GM23338 (cell line): ENCODE results near the gene HCK. TPM values are rescaled to one million over a fixed set of nuclear protein-coding genes. Genes with fewer than 3 reads are reported as not detected.

Experiments
- ATAC-seq: fragments of 200-7000 bp; cut with Tn5 transposase; 3 replicates; pipeline ENCODE4 v1.9.1; 2020
- DNase-seq: peaks from one replicate; pipeline ENCODE4 v3.0.0-alpha.2; 2015; ENCODE audit warnings: low spot score
- H2AFZ ChIP-seq: fragments of 200-600 bp; sonication (generic); 2 replicates; pipeline ENCODE4 v1.8.0; 2016; ENCODE audit warnings: antibody characterized with exemption, mild to moderate bottlenecking, moderate library complexity
- H3F3A ChIP-seq: fragments of 200-600 bp; sonication (generic); replicated peaks from 2 replicates; pipeline ENCODE4 v1.8.0; 2017; ENCODE audit warnings: antibody characterized with exemption, mixed run types, low read depth
- H3K27ac ChIP-seq: fragments of 200-600 bp; sonication (generic); 2 replicates; pipeline ENCODE4 v1.6.1; 2016; ENCODE audit warnings: low read depth
- H3K27me3 ChIP-seq: fragments of 200-600 bp; sonication (generic); 2 replicates; pipeline ENCODE4 v1.8.0; 2016; ENCODE audit warnings: mild to moderate bottlenecking, mixed run types, moderate library complexity; ENCODE audit not compliant: insufficient read depth
- H3K36me3 ChIP-seq: fragments of 200-600 bp; sonication (generic); 2 replicates; pipeline ENCODE4 v1.8.0; 2016; ENCODE audit warnings: mild to moderate bottlenecking; ENCODE audit not compliant: insufficient read depth
- H3K4me1 ChIP-seq: fragments of 200-600 bp; sonication (generic); 2 replicates; pipeline ENCODE4 v1.8.0; 2016; ENCODE audit warnings: mild to moderate bottlenecking, moderate library complexity; ENCODE audit not compliant: insufficient read depth
- H3K4me2 ChIP-seq: fragments of 200-600 bp; sonication (generic); 2 replicates; pipeline ENCODE4 v1.7.1; 2017; ENCODE audit warnings: mixed run types
- H3K4me3 ChIP-seq: fragments of 200-600 bp; sonication (generic); 2 replicates; pipeline ENCODE4 v1.6.1; 2016; ENCODE audit warnings: mixed run types
- H3K79me2 ChIP-seq: fragments of 200-600 bp; sonication (generic); replicated peaks from 2 replicates; pipeline ENCODE4 v1.8.0; 2017; ENCODE audit warnings: mild to moderate bottlenecking; ENCODE audit not compliant: insufficient read depth
- H3K9me2 ChIP-seq: fragments of 200-600 bp; sonication (generic); 2 replicates; pipeline ENCODE4 v1.8.0; 2017; ENCODE audit not compliant: insufficient read depth
- H4K20me1 ChIP-seq: fragments of 200-600 bp; sonication (generic); replicated peaks from 2 replicates; pipeline ENCODE4 v1.8.0; 2017; ENCODE audit warnings: mild to moderate bottlenecking; ENCODE audit not compliant: insufficient read depth
- H3K27ac Mint-ChIP-seq: 2 replicates; pipeline ENCODE4 v1.8.0; 2020; ENCODE audit warnings: inconsistent platforms, mild to moderate bottlenecking, moderate library complexity, mixed read lengths
- H3K27me3 Mint-ChIP-seq: 3 replicates; pipeline ENCODE4 v1.8.0; 2022; ENCODE audit warnings: low read depth, mild to moderate bottlenecking, moderate library complexity, mixed read lengths, inconsistent platforms; ENCODE audit not compliant: insufficient read depth, poor library complexity
- H3K36me3 Mint-ChIP-seq: 3 replicates; pipeline ENCODE4 v1.8.0; 2021; ENCODE audit warnings: low read depth, mild to moderate bottlenecking, inconsistent platforms, moderate library complexity, mixed read lengths
- H3K4me1 Mint-ChIP-seq: 3 replicates; pipeline ENCODE4 v1.8.0; 2020; ENCODE audit warnings: mild to moderate bottlenecking, inconsistent platforms, mixed read lengths
- H3K4me3 Mint-ChIP-seq: 3 replicates; pipeline ENCODE4 v1.8.0; 2021; ENCODE audit warnings: moderate library complexity, mild to moderate bottlenecking, inconsistent platforms, mixed read lengths
- H3K9me3 Mint-ChIP-seq: 3 replicates; pipeline ENCODE4 v1.8.0; 2020; ENCODE audit warnings: moderate library complexity, mild to moderate bottlenecking, inconsistent platforms, mixed read lengths
- CREB1 ChIP-seq: fragments of 250-450 bp; sonication (Bioruptor Pico); IDR thresholded peaks from 2 replicates; pipeline ENCODE4 v1.5.0; 2020; ENCODE audit warnings: low read depth, mild to moderate bottlenecking, moderate library complexity
- ETS1 ChIP-seq: IDR thresholded peaks from 2 replicates; pipeline ENCODE4 v1.6.1; 2016; ENCODE audit warnings: antibody characterized with exemption
- EZH2 ChIP-seq: fragments of 200-600 bp; sonication (generic); IDR thresholded peaks from one replicate; pipeline ENCODE4 v1.8.0; 2017; ENCODE audit warnings: antibody characterized with exemption, mild to moderate bottlenecking, low read depth; ENCODE audit not compliant: unreplicated experiment
- EZH2phosphoT487 ChIP-seq: fragments of 200-600 bp; sonication (generic); IDR thresholded peaks from one replicate; pipeline ENCODE4 v1.8.1; 2018; ENCODE audit warnings: antibody characterized with exemption; ENCODE audit not compliant: unreplicated experiment
- JUNB ChIP-seq: IDR thresholded peaks from one replicate; pipeline ENCODE4 v1.6.1; 2016; ENCODE audit warnings: antibody characterized with exemption; ENCODE audit not compliant: unreplicated experiment
- POLR2AphosphoS5 ChIP-seq: IDR thresholded peaks from 2 replicates; pipeline ENCODE4 v1.6.1; 2016; ENCODE audit warnings: antibody characterized with exemption, low read depth
- REST ChIP-seq: IDR thresholded peaks from one replicate; pipeline ENCODE4 v1.6.1; 2018; ENCODE audit warnings: antibody characterized with exemption; ENCODE audit not compliant: unreplicated experiment
- STAT1 ChIP-seq: IDR thresholded peaks from one replicate; pipeline ENCODE4 v1.6.1; 2016; ENCODE audit warnings: antibody characterized with exemption; ENCODE audit not compliant: unreplicated experiment
- ZNF114 ChIP-seq: fragments of 250-450 bp; sonication (Bioruptor Pico); IDR thresholded peaks from 2 replicates; pipeline ENCODE4 v1.5.0; 2020; ENCODE audit warnings: mild to moderate bottlenecking, moderate library complexity
- ZNF331 ChIP-seq: fragments of 250-450 bp; sonication (Bioruptor Pico); IDR thresholded peaks from 2 replicates; pipeline ENCODE4 v1.5.0; 2020; ENCODE audit warnings: low read depth, mild to moderate bottlenecking, moderate library complexity
- polyA plus RNA-seq: library from polyadenylated mRNA; unstranded; fragments of >200 nt; fragmentation: Nextera tagmentation; extraction: Ambion mirVana; gene quantifications from 2 replicates; pipeline ENCODE4 v1.2.1, GENCODE V29; 2016
- total RNA-seq: library from RNA; depleted of rRNA; stranded (reverse); fragments of >200 nt; shearing (Covaris generic); gene quantifications from 2 replicates; pipeline ENCODE4 v1.2.3, GENCODE V29; 2014
- TF ChIP-seq, protein P1 (sequence below), 2 experiments: fragments of 200-600 bp in 1 of 2; sonication (generic) in 1 of 2; conservative IDR thresholded peaks; 2 replicates each; pipeline versions ENCODE4 v1.5.1 to v1.6.1; 2016 to 2017; ENCODE audit warnings: antibody characterized with exemption in 2 of 2, low read depth in 2 of 2, mild to moderate bottlenecking in 2 of 2, moderate library complexity in 1 of 2

The HCK gene
- total and polyA plus RNA-seq, 2 experiments from 2014 or later: 0.97 TPM; not detected in 1

DNA sequence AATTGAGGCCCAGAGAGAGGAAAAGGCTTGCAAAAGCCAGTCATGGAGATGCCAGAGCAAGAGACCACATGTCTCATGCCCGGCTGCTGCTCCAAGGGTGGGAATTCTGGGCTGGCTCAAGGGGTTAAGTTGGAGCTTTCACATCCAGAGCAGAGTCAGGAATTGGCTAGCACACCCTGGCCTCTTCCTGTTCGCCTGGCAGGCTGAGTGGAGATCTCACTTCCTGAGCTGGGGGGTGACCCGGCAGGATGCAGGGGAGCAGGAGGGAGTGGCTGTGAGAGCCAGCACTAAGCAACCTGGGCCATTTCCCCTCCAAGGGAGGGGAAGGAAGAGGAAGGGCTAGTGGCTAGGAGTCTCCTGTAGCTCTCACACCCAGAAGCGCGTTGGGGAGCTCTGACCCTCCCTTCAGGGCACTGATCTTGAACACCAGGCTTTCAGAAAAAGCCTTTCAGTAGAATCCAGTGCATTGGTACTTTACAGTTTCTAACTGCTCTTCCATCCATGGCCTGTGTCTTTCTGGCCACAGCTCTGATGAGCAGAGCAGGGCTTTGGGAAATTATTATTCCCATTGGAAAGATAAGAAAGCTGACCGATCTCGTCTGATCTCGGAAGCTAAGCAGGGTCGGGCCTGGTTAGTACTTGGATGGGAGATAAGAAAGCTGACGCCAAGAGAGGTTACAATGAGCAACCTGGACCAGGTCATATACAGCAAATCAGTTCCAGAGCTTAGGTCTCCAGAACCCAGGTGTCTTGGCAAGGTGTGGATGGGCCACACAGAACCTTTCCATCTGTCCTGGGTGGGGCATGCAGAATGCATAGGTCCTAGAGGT lies 44.0 kb upstream of the HCK start:
- no peaks in the 10 kb centered on the region; the same call in 1 of the 2 replicates for H4K20me1 ChIP-seq
- H3K9me2 ChIP-seq: peaks cover 4% of the 10 kb centered on the region
- peak overlapping the region; percentile 70 for H2AFZ ChIP-seq
- H3K27ac ChIP-seq: peak overlapping the region; percentile 42; the same call in 1 of the 2 replicates
- peak; percentile 72 for ATAC-seq
- H3K4me2 ChIP-seq: peak overlapping the region; percentile 30
- H3F3A ChIP-seq: peaks cover 11% of the 10 kb centered on the region
- TF ChIP-seq REST (peak; percentile 9), ZNF114 (CRISPR knock-in tag) (no peak), POLR2AphosphoS5 (peak; percentile 54; the same call in 1 of the 2 replicates), ETS1 (peak; percentile 49; the same call in 1 of the 2 replicates)
- Mint-ChIP-seq H3K4me1 (peaks cover 54% of the 10 kb centered on the region), H3K27ac (peak overlapping the region; percentile 41), H3K9me3 (peaks cover 23% of the 10 kb centered on the region), H3K27me3 (peaks cover 18% of the 10 kb centered on the region), H3K4me3 (peak overlapping the region; percentile 14; the same call in 2 of the 3 replicates), H3K36me3 (no peaks in the 10 kb centered on the region)
- H3K79me2 ChIP-seq: no peaks in the 10 kb centered on the region
- no peaks in the 10 kb centered on the region for H3K27me3 ChIP-seq
- no peaks in the 10 kb centered on the region for H3K36me3 ChIP-seq
- H3K4me3 ChIP-seq: no peak overlapping the region
- H3K4me1 ChIP-seq: peaks cover 58% of the 10 kb centered on the region
- DNase-seq: peak; percentile 90

- H3K4me1 ChIP-seq: peaks cover 61% of the 10 kb centered on the region
- H3K4me3 ChIP-seq: no peak overlapping the region
- no peaks in the 10 kb centered on the region for H3K27me3 ChIP-seq
- no peaks in the 10 kb centered on the region for H3K36me3 Mint-ChIP-seq
- peaks cover 14% of the 10 kb centered on the region for H3K9me3 Mint-ChIP-seq
- peaks cover 18% of the 10 kb centered on the region for H3K27me3 Mint-ChIP-seq
- no peak overlapping the region for H3K4me3 Mint-ChIP-seq
- DNase-seq (no peak), ATAC-seq (no peak)
- peaks cover 11% of the 10 kb centered on the region for H3F3A ChIP-seq
- H3K4me1 Mint-ChIP-seq: peaks cover 54% of the 10 kb centered on the region
- H3K27ac Mint-ChIP-seq: no peak overlapping the region
- H3K79me2 ChIP-seq: no peaks in the 10 kb centered on the region
- H2AFZ ChIP-seq: 0 out of 2 replicates have a peak overlapping the region, but pooled peaks have one; percentile 53
- H3K36me3 ChIP-seq: no peaks in the 10 kb centered on the region
- H3K27ac ChIP-seq: no peak overlapping the region
- H3K4me2 ChIP-seq: no peak overlapping the region; the same call in 1 of the 2 replicates
- H3K9me2 ChIP-seq: peaks cover 4% of the 10 kb centered on the region
- no peaks in the 10 kb centered on the region for H4K20me1 ChIP-seq
- no peak for TF ChIP-seq EZH2
- TF ChIP-seq REST: no peak
- no peak for TF ChIP-seq EZH2phosphoT487
- TF ChIP-seq POLR2AphosphoS5: no peak
- no peak for TF ChIP-seq STAT1
- no peak for TF ChIP-seq ZNF114 (CRISPR knock-in tag)
- TF ChIP-seq CREB1 (CRISPR knock-in tag): no peak
- no peak for TF ChIP-seq JUNB
- TF ChIP-seq, protein P1, sequence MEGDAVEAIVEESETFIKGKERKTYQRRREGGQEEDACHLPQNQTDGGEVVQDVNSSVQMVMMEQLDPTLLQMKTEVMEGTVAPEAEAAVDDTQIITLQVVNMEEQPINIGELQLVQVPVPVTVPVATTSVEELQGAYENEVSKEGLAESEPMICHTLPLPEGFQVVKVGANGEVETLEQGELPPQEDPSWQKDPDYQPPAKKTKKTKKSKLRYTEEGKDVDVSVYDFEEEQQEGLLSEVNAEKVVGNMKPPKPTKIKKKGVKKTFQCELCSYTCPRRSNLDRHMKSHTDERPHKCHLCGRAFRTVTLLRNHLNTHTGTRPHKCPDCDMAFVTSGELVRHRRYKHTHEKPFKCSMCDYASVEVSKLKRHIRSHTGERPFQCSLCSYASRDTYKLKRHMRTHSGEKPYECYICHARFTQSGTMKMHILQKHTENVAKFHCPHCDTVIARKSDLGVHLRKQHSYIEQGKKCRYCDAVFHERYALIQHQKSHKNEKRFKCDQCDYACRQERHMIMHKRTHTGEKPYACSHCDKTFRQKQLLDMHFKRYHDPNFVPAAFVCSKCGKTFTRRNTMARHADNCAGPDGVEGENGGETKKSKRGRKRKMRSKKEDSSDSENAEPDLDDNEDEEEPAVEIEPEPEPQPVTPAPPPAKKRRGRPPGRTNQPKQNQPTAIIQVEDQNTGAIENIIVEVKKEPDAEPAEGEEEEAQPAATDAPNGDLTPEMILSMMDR (conservative IDR thresholded peaks at IDR 0.05; ENCODE audit: low read depth in 2 of 2): no peak
- TF ChIP-seq ETS1: no peak
- TF ChIP-seq ZNF331 (CRISPR knock-in tag): no peak
These were observed 42.5 kb upstream of the HCK start for GRCh38 chr20:32009564-32009963.
